HG02759 (cell line): ENCODE results near the gene KCTD11.
"Not testable (repeated sequence)": the region's sequence is repeated elsewhere in the genome, so short reads cannot be mapped to it uniquely, and the experiment has no call there.

Experiments used
- ATAC-seq: cut with Tn5 transposase; IDR thresholded peaks from one replicate; pipeline ENCODE4 v1.9.1; 2021; ENCODE audit warnings: mild to moderate bottlenecking, moderate library complexity; ENCODE audit not compliant: unreplicated experiment

The KCTD11 gene

DNA sequence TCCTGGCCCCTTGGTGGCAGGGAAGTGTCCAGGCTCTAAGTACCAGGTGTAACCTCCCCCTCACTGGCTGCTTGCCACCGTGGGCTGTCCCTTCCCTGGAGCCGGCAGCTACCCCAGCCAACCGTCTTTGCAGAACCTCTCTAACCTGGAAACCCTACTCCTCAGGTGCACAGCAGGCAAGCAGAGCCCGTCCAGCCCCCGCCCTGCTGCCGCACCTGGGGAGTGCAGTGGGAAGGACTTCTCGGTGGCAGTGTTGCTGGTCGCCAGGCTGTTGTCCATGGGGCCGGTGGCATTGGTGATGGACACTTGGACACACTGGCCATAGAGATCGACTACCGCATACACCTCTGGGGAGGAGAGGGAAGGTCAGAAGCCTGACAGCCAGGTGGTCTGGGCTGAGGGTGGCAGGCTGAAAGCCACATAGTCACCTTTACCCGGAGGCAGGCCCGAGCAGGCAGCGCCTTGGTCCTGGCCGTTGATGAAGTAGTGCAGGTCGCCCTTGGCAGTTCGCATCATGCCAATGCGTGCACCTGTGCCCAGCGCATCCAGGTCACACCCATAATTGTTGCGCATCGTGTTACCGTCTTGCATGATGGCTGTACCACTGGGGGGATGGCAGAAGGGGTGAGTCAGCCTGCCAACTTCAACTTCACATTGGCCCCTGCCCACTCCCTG is 29.3 kb upstream of the KCTD11 start:
- no peak for ATAC-seq

DNA sequence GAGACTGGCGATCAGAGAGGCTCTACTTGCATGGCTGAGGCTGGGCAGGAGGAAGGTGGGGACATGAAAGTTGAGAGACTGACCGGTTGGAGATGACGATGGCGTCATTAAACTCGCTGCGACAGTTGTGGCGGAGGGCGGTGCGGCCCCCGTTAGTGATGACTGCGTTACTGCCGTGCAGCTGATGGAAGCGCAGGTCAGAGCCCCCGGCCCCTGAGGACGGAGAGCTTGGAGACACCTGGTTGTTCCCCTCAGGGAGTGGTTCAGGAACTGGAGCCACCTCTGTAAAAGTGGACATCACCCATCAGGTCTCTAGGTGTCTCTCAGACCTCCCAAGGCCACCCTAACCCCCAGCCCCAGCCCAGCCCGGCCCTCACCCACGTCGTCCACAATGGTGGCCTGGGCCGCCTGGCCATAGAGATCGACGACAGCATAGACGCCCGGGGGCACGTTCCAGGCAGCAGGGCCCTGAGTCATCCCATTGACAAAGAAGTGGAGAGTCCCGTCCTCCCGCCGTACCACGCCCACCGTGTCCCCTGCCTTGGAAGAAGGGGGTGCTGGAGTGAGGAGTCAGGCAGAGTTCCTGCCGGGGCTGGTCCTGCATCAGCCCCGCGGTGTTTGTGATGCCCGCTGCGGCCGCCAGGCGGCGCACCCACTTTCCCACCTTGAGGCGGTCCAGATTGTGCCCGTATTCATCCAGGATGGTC is 28.1 kb upstream of the KCTD11 start:
- no peak for ATAC-seq

DNA sequence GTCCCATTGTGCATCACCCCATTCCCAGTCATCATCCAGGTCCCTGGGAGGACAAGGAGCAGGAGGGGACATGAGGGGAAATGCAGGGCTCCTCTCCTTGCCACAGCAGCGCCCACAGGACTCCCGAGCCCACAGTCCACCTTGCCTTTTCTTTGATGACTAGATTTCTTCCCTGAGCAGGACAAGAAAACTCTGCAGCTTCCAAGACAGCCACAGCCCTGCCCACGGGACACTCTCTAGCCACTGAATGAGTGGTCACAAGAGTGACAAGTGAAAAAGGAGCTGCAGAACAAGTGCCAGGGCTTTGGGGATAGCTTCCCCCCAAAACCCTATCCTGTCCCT is 27.6 kb upstream of the KCTD11 start:
- no peak for ATAC-seq

GRCh38 chr17:7325031-7325528 is 26.9 kb upstream of the KCTD11 start:
- no peak for ATAC-seq

DNA sequence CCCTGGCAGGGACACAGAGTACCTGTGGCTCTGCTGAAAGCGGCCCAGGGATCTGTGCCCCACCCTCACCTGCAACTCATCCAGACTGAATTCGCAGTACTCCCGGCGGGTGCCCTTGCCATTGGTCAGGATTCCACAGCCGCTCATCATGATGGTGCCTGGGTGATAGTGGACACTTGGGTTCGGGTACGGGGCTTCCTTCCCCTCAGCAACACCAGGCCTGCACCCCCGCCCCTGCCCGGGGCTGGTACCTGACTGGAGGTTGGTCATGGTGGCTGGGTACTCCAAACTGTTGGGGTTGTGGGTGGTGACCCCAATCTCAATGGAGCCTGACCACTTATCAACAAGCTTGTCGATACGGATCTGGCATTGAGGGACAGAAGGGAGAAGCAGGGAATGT is 25.8 kb upstream of the KCTD11 start:
- ATAC-seq, result no peak

- ATAC-seq, result no peak
Observed at GRCh38 chr17:7327056-7327455, 24.9 kb upstream of the KCTD11 start.

DNA sequence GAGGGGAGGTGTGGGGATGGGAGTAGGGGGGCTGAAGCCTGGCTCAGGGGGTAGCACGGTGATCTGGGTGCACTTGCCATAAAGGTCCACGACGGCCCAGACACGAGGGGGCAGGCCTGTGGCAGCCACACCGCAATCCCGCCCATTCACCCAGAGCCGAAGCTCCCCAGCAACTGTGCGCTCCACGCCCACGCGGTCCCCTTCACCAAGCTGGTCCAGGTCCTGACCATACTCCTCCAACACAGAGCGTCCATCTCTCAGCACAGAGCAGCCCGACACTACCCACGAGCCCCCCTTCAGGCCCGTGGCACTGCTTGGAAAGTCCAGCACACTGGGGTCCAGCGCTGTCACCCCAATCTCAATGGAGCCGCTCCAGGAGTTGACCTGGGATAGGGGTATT is 24.5 kb upstream of the KCTD11 start:
- ATAC-seq, result no peak

DNA sequence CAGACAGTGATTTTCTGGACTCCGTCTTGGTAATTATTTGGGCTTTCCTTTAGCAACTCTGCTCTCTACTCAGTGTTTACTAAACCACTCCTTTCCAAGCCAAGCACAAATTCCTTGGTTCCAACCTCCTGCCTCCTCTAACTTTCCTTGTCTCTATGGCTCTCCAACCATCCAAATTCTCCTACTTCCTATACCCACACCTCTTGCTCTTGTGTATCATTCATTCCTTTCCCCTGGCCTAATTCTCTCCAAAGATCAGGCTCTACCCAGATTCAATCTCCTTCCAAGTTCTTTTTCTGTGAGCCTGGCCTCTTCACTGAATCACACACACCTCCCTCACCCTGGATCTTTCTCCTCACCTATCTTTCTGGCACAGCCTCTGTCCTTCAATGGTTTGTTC is 24.0 kb upstream of the KCTD11 start:
- no peak for ATAC-seq

DNA sequence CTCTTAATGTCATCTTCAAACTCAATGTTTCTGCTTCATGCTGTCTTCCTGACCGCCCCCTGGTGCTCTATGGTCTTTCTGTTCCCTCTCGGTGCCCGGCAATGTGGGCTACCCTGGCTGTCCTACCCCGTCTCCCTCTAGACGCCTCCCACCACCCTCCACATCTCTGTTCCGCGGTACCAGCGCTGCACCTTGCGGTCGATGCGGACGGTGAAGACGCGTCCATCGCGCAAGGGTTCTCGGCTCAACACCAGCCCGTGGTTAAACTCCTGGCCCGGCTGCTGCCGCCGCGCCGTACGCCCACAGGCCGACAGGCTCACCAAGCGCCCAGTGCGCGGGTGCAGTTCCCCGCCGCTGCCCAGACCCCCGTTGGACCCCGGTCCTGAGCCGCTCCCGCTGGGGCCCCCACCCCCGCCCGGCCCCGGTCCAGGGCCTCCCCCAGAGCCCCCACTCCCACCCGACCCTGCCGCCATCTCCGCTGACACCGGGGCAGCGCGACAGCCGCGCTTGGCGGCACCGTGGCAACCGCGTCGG is 23.1 kb upstream of the KCTD11 start, which contains the start of gene NEURL4:
Gene NEURL4, minus strand, starts transcription at position 496 of the 534 bp plus-strand sequence. Its CDS starts 23 bp downstream, at position 473.
- no peak for ATAC-seq

DNA sequence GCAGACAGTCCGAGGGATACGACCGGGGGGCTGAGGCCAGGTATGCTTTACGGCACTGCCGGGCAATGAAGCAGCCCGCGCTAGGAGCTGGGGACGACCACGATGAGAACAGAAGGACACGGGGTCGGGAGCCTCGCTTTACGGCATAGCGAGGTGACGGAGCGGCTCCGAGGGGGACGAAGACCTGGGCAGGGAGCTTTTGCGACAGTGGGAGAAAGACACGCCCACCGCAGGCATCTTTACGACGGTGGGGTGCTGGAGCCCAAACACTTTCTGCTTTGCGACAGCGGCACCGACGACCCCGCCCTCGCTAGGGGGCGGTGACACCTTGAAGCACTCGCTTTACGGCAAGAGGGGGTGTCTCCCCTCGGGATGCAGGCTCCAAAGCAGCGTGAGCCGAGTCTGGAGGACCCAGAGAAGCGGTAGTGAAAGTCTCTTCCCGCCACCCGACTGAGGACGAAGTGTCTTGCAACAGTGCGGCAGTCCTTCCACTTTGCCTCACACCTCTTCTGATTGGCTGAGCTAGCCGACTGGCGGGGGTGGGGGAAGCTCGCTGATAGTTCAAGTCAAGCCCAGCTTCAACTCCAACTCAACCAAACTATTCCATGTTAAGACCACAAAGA is 22.5 kb upstream of the KCTD11 start:
- ATAC-seq, result peak; percentile 64

- peak; percentile 45 for ATAC-seq
Observed at GRCh38 chr17:7329997-7330637, 21.8 kb upstream of the KCTD11 start.

DNA sequence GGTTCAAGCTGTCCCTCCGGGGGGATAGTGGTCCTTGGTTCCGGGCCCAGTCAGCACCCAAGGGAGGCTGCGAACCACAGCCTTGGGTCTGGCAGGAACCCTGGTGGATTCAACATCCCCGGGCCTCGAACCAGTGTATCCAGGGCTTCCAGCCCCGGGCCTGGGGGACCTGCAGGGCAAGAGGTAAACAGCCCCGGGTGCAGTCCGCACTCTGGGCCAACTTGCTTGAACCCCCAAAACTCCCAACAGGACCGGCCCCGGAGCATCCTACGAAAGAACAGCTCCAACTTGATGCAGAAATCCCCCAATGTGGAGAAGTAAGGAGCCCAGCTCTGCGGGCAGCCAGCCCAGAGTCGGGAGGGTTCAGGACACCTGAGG is 21.3 kb upstream of the KCTD11 start:
- no peak for ATAC-seq

GRCh38 chr17:7332111-7332510 is 19.9 kb upstream of the KCTD11 start:
- ATAC-seq, result no peak

- not testable (repeated sequence) for ATAC-seq
Observed at GRCh38 chr17:7332600-7333069, 19.3 kb upstream of the KCTD11 start.

- ATAC-seq, result no peak
Observed at GRCh38 chr17:7334938-7335538, 16.9 kb upstream of the KCTD11 start.

DNA sequence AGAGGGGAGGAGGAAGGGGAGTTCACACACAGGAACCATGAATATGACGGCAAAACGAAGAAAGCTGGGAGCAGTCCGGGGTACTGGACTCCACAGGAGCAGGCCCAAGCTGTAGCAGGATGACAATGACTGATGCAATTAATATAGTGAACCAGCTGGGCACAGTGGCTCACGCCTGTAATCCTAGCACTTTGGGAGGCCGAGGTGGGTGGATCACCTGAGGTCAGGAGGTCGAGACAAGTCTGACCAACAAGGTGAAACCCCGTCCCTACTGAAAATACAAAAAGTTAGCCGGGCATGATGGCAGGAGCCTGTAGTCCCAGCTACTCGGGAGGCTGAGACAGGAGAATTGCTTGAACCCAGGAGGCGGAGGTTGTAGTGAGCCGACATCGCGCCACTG is 16.2 kb upstream of the KCTD11 start:
- ATAC-seq, result not testable (repeated sequence)

GRCh38 chr17:7336240-7337175 is 15.5 kb upstream of the KCTD11 start, which contains the start of gene ACAP1:
Gene ACAP1, plus strand, starts transcription at chr17:7336529. Its CDS starts 206 bp downstream, at chr17:7336735.
- peak; percentile 75 for ATAC-seq

DNA sequence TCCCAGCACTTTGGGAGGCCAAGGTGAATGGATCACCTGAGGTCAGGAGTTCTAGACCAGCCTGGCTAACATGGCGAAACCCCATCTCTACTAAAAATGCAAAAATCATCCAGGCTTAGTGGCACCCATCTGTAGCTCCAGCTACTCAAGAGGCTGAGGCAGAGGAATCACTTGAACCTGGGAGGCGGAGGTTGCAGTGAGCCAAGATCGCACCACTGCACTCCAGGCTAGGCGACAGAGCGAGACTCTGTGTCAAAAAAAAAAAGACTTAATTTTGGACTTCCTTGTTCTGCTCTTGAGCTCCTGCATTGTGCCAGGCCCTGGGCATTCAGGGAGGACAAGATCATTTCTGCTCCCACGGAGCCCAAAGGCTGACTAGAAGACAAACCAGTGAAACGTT is 14.4 kb upstream of the KCTD11 start:
- ATAC-seq, result not testable (repeated sequence)

DNA sequence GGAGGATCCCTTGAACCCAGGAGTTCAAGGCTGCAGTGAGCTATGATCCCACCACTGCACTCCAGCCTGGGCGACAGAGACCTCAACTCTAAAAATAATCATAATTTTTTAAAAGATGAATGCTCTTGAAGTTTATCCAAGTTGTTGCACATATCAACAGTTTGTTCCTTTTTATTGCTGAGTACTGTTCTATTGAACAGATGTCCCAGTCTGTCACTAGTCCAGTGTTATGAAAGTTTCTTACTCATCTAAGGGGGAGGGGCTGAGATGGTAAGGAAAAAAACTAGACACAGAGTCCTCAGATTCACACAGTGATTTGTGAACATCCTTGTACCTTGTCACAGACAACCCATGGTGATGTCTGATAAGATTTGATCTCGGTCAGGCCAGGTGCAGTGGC is 11.8 kb upstream of the KCTD11 start:
- no peak for ATAC-seq

- ATAC-seq, result no peak
Observed at GRCh38 chr17:7341842-7342241, 10.1 kb upstream of the KCTD11 start.
